GM21619 (cell line): ENCODE measurements around the gene RAD50.
"Not testable (repeated sequence)": the region's sequence is repeated elsewhere in the genome, so short reads cannot be mapped to it uniquely, and the experiment has no call there.

Experiments
- ATAC-seq: cut with Tn5 transposase; IDR thresholded peaks from one replicate; pipeline ENCODE4 v1.9.1; 2021; ENCODE audit not compliant: unreplicated experiment

Gene RAD50

GRCh38 chr5:132691755-132692631, 135.2 kb downstream of the RAD50 start:
- not testable (repeated sequence) for ATAC-seq

GRCh38 chr5:132692632-132692967, 135.8 kb downstream of the RAD50 start:
- ATAC-seq: no peak
